ENCODE data around the gene UQCRQ. TPM values are rescaled to one million over a fixed set of nuclear protein-coding genes. Genes with fewer than 3 reads are reported as not detected.

The UQCRQ gene
- total and polyA plus RNA-seq, 2 experiments from 2014 or later, result 104 to 1,308 TPM

DNA sequence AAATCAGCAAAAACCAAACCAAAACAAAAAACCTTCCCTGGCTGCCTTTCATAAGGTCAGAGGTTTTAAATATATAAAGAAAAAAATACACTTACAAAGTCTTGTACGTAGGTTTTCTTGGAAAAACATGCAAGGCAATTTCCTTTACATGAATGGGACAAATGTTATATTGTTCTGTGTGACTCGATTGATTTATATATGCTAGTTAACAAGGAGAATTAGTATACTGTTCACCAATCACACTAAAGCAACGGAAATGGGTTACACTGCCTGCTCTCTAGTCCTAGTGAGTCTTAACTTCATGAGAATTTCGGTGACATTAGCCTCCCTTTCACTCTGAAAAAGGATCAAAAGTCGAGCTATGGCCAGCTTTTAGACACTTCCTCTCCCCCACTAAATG lies 5.7 kb upstream of the UQCRQ start:
- no peaks in the 10 kb centered on the region for H3K79me2 ChIP-seq (replicated peaks; ENCODE audit: insufficient read depth)
- H3K9me2 ChIP-seq (ENCODE audit: insufficient read depth), result no peaks in the 10 kb centered on the region
- no peak overlapping the region for H3K4me3 Mint-ChIP-seq
- no peak overlapping the region for H3K4me2 ChIP-seq
- DNase-seq (ENCODE audit: low spot score), result no peak
- H3K4me1 Mint-ChIP-seq, result peaks cover 12% of the 10 kb centered on the region
- H3K4me1 ChIP-seq (ENCODE audit: insufficient read depth), result peaks cover 11% of the 10 kb centered on the region
- no peak for ATAC-seq
- H3K4me3 ChIP-seq, result no peak overlapping the region
- H3F3A ChIP-seq (replicated peaks; ENCODE audit: low read depth), result peaks cover 6% of the 10 kb centered on the region; the same call in 1 of the 2 replicates
- no peak overlapping the region for H3K27ac Mint-ChIP-seq
- TF ChIP-seq EZH2 (IDR thresholded peaks at IDR 0.05; ENCODE audit: low read depth, unreplicated experiment) (no peak), EZH2phosphoT487 (IDR thresholded peaks at IDR 0.05; ENCODE audit: unreplicated experiment) (no peak), ZNF331 (CRISPR knock-in tag; IDR thresholded peaks at IDR 0.05; ENCODE audit: low read depth) (no peak), POLR2AphosphoS5 (IDR thresholded peaks at IDR 0.05; ENCODE audit: low read depth) (no peak), JUNB (IDR thresholded peaks at IDR 0.05; ENCODE audit: unreplicated experiment) (no peak), STAT1 (IDR thresholded peaks at IDR 0.05; ENCODE audit: unreplicated experiment) (no peak), ZNF114 (CRISPR knock-in tag; IDR thresholded peaks at IDR 0.05) (no peak)
- TF ChIP-seq, protein P1, sequence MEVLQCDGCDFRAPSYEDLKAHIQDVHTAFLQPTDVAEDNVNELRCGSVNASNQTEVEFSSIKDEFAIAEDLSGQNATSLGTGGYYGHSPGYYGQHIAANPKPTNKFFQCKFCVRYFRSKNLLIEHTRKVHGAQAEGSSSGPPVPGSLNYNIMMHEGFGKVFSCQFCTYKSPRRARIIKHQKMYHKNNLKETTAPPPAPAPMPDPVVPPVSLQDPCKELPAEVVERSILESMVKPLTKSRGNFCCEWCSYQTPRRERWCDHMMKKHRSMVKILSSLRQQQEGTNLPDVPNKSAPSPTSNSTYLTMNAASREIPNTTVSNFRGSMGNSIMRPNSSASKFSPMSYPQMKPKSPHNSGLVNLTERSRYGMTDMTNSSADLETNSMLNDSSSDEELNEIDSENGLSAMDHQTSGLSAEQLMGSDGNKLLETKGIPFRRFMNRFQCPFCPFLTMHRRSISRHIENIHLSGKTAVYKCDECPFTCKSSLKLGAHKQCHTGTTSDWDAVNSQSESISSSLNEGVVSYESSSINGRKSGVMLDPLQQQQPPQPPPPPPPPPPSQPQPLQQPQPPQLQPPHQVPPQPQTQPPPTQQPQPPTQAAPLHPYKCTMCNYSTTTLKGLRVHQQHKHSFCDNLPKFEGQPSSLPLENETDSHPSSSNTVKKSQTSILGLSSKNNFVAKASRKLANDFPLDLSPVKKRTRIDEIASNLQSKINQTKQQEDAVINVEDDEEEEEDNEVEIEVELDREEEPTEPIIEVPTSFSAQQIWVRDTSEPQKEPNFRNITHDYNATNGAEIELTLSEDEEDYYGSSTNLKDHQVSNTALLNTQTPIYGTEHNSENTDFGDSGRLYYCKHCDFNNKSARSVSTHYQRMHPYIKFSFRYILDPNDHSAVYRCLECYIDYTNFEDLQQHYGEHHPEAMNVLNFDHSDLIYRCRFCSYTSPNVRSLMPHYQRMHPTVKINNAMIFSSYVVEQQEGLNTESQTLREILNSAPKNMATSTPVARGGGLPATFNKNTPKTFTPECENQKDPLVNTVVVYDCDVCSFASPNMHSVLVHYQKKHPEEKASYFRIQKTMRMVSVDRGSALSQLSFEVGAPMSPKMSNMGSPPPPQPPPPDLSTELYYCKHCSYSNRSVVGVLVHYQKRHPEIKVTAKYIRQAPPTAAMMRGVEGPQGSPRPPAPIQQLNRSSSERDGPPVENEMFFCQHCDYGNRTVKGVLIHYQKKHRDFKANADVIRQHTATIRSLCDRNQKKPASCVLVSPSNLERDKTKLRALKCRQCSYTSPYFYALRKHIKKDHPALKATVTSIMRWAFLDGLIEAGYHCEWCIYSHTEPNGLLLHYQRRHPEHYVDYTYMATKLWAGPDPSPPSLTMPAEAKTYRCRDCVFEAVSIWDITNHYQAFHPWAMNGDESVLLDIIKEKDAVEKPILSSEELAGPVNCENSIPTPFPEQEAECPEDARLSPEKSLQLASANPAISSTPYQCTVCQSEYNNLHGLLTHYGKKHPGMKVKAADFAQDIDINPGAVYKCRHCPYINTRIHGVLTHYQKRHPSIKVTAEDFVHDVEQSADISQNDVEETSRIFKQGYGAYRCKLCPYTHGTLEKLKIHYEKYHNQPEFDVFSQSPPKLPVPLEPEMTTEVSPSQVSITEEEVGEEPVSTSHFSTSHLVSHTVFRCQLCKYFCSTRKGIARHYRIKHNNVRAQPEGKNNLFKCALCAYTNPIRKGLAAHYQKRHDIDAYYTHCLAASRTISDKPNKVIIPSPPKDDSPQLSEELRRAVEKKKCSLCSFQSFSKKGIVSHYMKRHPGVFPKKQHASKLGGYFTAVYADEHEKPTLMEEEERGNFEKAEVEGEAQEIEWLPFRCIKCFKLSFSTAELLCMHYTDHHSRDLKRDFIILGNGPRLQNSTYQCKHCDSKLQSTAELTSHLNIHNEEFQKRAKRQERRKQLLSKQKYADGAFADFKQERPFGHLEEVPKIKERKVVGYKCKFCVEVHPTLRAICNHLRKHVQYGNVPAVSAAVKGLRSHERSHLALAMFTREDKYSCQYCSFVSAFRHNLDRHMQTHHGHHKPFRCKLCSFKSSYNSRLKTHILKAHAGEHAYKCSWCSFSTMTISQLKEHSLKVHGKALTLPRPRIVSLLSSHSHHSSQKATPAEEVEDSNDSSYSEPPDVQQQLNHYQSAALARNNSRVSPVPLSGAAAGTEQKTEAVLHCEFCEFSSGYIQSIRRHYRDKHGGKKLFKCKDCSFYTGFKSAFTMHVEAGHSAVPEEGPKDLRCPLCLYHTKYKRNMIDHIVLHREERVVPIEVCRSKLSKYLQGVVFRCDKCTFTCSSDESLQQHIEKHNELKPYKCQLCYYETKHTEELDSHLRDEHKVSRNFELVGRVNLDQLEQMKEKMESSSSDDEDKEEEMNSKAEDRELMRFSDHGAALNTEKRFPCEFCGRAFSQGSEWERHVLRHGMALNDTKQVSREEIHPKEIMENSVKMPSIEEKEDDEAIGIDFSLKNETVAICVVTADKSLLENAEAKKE (CRISPR knock-in tag; IDR thresholded peaks at IDR 0.05), result no peak
- TF ChIP-seq, protein P2, sequence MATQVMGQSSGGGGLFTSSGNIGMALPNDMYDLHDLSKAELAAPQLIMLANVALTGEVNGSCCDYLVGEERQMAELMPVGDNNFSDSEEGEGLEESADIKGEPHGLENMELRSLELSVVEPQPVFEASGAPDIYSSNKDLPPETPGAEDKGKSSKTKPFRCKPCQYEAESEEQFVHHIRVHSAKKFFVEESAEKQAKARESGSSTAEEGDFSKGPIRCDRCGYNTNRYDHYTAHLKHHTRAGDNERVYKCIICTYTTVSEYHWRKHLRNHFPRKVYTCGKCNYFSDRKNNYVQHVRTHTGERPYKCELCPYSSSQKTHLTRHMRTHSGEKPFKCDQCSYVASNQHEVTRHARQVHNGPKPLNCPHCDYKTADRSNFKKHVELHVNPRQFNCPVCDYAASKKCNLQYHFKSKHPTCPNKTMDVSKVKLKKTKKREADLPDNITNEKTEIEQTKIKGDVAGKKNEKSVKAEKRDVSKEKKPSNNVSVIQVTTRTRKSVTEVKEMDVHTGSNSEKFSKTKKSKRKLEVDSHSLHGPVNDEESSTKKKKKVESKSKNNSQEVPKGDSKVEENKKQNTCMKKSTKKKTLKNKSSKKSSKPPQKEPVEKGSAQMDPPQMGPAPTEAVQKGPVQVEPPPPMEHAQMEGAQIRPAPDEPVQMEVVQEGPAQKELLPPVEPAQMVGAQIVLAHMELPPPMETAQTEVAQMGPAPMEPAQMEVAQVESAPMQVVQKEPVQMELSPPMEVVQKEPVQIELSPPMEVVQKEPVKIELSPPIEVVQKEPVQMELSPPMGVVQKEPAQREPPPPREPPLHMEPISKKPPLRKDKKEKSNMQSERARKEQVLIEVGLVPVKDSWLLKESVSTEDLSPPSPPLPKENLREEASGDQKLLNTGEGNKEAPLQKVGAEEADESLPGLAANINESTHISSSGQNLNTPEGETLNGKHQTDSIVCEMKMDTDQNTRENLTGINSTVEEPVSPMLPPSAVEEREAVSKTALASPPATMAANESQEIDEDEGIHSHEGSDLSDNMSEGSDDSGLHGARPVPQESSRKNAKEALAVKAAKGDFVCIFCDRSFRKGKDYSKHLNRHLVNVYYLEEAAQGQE (IDR thresholded peaks at IDR 0.05; ENCODE audit: unreplicated experiment), result no peak
- TF ChIP-seq, protein P3, sequence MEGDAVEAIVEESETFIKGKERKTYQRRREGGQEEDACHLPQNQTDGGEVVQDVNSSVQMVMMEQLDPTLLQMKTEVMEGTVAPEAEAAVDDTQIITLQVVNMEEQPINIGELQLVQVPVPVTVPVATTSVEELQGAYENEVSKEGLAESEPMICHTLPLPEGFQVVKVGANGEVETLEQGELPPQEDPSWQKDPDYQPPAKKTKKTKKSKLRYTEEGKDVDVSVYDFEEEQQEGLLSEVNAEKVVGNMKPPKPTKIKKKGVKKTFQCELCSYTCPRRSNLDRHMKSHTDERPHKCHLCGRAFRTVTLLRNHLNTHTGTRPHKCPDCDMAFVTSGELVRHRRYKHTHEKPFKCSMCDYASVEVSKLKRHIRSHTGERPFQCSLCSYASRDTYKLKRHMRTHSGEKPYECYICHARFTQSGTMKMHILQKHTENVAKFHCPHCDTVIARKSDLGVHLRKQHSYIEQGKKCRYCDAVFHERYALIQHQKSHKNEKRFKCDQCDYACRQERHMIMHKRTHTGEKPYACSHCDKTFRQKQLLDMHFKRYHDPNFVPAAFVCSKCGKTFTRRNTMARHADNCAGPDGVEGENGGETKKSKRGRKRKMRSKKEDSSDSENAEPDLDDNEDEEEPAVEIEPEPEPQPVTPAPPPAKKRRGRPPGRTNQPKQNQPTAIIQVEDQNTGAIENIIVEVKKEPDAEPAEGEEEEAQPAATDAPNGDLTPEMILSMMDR (conservative IDR thresholded peaks at IDR 0.05; ENCODE audit: low read depth in 2 of 2), result no peak
- no peaks in the 10 kb centered on the region for H4K20me1 ChIP-seq (replicated peaks; ENCODE audit: insufficient read depth)
- peaks cover 1% of the 10 kb centered on the region for H3K27me3 Mint-ChIP-seq (ENCODE audit: insufficient read depth, low read depth, poor library complexity)
- H3K9me3 Mint-ChIP-seq, result no peaks in the 10 kb centered on the region
- H3K27ac ChIP-seq (ENCODE audit: low read depth), result no peak overlapping the region
- H3K36me3 ChIP-seq (ENCODE audit: insufficient read depth), result no peaks in the 10 kb centered on the region
- no peak overlapping the region for H2AFZ ChIP-seq
- no peaks in the 10 kb centered on the region for H3K27me3 ChIP-seq (ENCODE audit: insufficient read depth)
- H3K36me3 Mint-ChIP-seq (ENCODE audit: low read depth), result no peaks in the 10 kb centered on the region

Measured in GM23338 (cell line).